ENCODE results near the gene PCDH10.

The PCDH10 gene

DNA sequence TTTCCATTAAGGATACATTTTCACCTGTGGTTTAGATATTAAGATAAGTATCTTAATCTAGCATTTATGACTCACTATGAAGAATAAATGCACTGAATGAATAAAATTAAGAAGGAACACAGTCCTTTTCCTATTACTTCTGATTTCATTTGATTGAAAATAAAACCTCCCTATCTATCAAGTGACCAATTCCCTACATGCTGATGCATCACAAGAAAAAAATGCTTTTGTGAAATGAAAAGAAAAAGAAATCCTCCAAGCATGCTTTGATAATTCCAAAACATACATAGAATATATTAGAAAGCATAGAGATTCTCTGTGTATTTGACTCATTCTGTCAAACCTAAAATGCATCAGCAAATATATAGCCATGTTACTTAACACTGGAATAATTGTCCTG lies 37.1 kb downstream of the PCDH10 start:
- H3K27ac ChIP-seq (ENCODE audit: insufficient read depth in 1 of 2, low read depth in 1 of 2, low read length in 2 of 2, poor library complexity in 1 of 2, severe bottlenecking in 2 of 2), result no peak overlapping the region
- DNase-seq, result no peak
- POLR2A ChIA-PET, result no interaction called here
- no peaks in the 10 kb centered on the region for H3K36me3 ChIP-seq (ENCODE audit: control insufficient read depth in 4 of 4, insufficient read depth in 4 of 4, low read length in 3 of 4)
- no peaks in the 10 kb centered on the region for H3K9me3 ChIP-seq (ENCODE audit: control extremely low read depth in 1 of 5, control insufficient read depth in 4 of 5, insufficient read depth in 2 of 5, low read depth in 1 of 5, low read length in 4 of 5)
- no peaks in the 10 kb centered on the region for H3K4me1 ChIP-seq (ENCODE audit: control extremely low read depth in 1 of 4, control insufficient read depth in 4 of 4, insufficient read depth in 4 of 4, low read length in 3 of 4)
- H3K4me3 ChIP-seq (ENCODE audit: control insufficient read depth in 1 of 7, extremely low read depth in 1 of 7, insufficient read depth in 4 of 7, low read depth in 2 of 7, low read length in 6 of 7), result no peak overlapping the region
- no peaks in the 10 kb centered on the region for H3K27me3 ChIP-seq (replicated peaks in 2 of 5; ENCODE audit: control insufficient read depth in 4 of 5, insufficient read depth in 5 of 5, low read length in 4 of 5)
- CTCF ChIA-PET, result no interaction called here

DNA sequence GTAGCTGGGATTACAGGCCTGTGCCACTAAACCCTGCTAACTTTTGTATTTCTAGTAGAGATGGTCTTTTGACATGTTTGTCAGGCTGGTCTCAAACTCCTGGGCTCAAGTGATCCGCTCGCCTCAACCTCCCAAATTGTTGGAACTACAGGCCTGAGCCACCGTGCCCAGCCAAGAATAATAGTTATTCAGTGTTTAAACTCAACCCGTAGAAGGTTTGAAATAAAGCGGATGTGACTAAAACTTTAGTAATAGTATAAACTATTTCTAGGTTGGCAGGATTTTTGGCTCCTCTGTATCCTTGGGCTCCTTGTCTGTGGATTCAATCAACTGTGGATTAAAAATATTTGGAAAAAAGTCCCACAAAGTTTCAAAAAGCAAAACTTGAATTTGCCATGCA lies 37.8 kb downstream of the PCDH10 start:
- Histone ChIP-seq H3K36me3 (ENCODE audit: control insufficient read depth in 4 of 4, insufficient read depth in 4 of 4, low read length in 3 of 4) (no peaks in the 10 kb centered on the region), H3K27ac (ENCODE audit: insufficient read depth in 1 of 2, low read depth in 1 of 2, low read length in 2 of 2, poor library complexity in 1 of 2, severe bottlenecking in 2 of 2) (no peak overlapping the region), H3K27me3 (replicated peaks in 2 of 5; ENCODE audit: control insufficient read depth in 4 of 5, insufficient read depth in 5 of 5, low read length in 4 of 5) (no peaks in the 10 kb centered on the region), H3K4me3 (ENCODE audit: control insufficient read depth in 1 of 7, extremely low read depth in 1 of 7, insufficient read depth in 4 of 7, low read depth in 2 of 7, low read length in 6 of 7) (no peak overlapping the region), H3K4me1 (ENCODE audit: control extremely low read depth in 1 of 4, control insufficient read depth in 4 of 4, insufficient read depth in 4 of 4, low read length in 3 of 4) (no peaks in the 10 kb centered on the region), H3K9me3 (ENCODE audit: control extremely low read depth in 1 of 5, control insufficient read depth in 4 of 5, insufficient read depth in 2 of 5, low read depth in 1 of 5, low read length in 4 of 5) (no peaks in the 10 kb centered on the region)
- 100% methylated on average over 2 of the region's 5 CpGs for WGBS (ENCODE audit: insufficient coverage)
- CTCF ChIA-PET, result no interaction called here
- POLR2A ChIA-PET, result no interaction called here
- no peak for DNase-seq

DNA sequence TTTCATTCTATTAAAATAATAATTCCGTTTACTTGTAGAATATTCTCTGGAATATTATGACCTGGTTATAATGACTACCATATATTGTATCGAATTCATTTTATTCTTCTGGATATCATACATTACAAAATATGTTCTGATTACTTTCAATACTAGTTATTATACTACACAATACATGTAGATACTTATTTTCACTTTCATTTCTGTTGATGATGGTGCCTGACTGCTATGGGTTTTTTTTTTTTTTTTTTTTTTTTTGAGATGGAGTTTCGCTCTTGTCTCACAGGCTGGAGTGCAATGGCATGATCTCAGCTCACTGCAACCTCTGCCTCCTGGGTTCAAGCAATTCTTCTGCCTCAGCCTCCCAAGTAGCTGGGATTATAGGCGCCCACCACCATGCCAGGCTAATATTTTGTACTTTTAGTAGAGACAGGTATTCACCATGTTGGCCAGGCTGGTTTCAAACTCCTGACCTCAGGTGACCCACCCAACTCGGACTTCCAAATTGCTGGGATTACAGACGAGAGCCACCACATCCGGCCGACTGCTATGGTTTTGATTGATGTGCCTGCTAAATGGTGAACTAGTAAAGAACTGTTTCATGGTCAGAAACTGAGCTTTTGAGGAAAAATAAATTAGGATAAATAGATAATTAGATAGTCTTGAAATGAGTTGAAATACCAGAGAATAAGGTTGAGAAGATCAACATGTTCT lies 39.5 kb downstream of the PCDH10 start:
- H3K27ac ChIP-seq (ENCODE audit: insufficient read depth in 1 of 2, low read depth in 1 of 2, low read length in 2 of 2, poor library complexity in 1 of 2, severe bottlenecking in 2 of 2), result no peak overlapping the region
- POLR2A ChIA-PET, result no interaction called here
- WGBS (ENCODE audit: insufficient coverage), result 90% methylated on average over 4 of the region's 8 CpGs

GRCh38 chr4:133189147-133189517 lies 40.0 kb downstream of the PCDH10 start:
- H3K4me3 ChIP-seq (ENCODE audit: control insufficient read depth in 1 of 7, extremely low read depth in 1 of 7, insufficient read depth in 4 of 7, low read depth in 2 of 7, low read length in 6 of 7), result no peak overlapping the region
- ChIA-PET POLR2A (no interaction called here), CTCF (interaction anchor here (1.0 kb wide), 1 partner anchor 35 kb away, joined by 3 read pairs; no protein-coding TSS in a partner anchor)
- no peak overlapping the region for H3K27ac ChIP-seq (ENCODE audit: insufficient read depth in 1 of 2, low read depth in 1 of 2, low read length in 2 of 2, poor library complexity in 1 of 2, severe bottlenecking in 2 of 2)
- no peaks in the 10 kb centered on the region for H3K4me1 ChIP-seq (ENCODE audit: control extremely low read depth in 1 of 4, control insufficient read depth in 4 of 4, insufficient read depth in 4 of 4, low read length in 3 of 4)
- H3K9me3 ChIP-seq (ENCODE audit: control extremely low read depth in 1 of 5, control insufficient read depth in 4 of 5, insufficient read depth in 2 of 5, low read depth in 1 of 5, low read length in 4 of 5), result no peaks in the 10 kb centered on the region
- H3K27me3 ChIP-seq (replicated peaks in 2 of 5; ENCODE audit: control insufficient read depth in 4 of 5, insufficient read depth in 5 of 5, low read length in 4 of 5), result no peaks in the 10 kb centered on the region
- no peak for DNase-seq
- H3K36me3 ChIP-seq (ENCODE audit: control insufficient read depth in 4 of 4, insufficient read depth in 4 of 4, low read length in 3 of 4), result no peaks in the 10 kb centered on the region

More for the DNA sequence above, 39.5 kb downstream of the PCDH10 start:
- H3K4me3 ChIP-seq (ENCODE audit: control insufficient read depth in 1 of 7, extremely low read depth in 1 of 7, insufficient read depth in 4 of 7, low read depth in 2 of 7, low read length in 6 of 7), result no peak overlapping the region
- no peaks in the 10 kb centered on the region for H3K27me3 ChIP-seq (replicated peaks in 2 of 5; ENCODE audit: control insufficient read depth in 4 of 5, insufficient read depth in 5 of 5, low read length in 4 of 5)
- H3K36me3 ChIP-seq (ENCODE audit: control insufficient read depth in 4 of 4, insufficient read depth in 4 of 4, low read length in 3 of 4), result no peaks in the 10 kb centered on the region
- CTCF ChIA-PET, result interaction anchor here (1.0 kb wide), 1 partner anchor 34 kb away, joined by 3 read pairs; no protein-coding TSS in a partner anchor
- no peak for DNase-seq
- no peaks in the 10 kb centered on the region for H3K4me1 ChIP-seq (ENCODE audit: control extremely low read depth in 1 of 4, control insufficient read depth in 4 of 4, insufficient read depth in 4 of 4, low read length in 3 of 4)
- no peaks in the 10 kb centered on the region for H3K9me3 ChIP-seq (ENCODE audit: control extremely low read depth in 1 of 5, control insufficient read depth in 4 of 5, insufficient read depth in 2 of 5, low read depth in 1 of 5, low read length in 4 of 5)

DNA sequence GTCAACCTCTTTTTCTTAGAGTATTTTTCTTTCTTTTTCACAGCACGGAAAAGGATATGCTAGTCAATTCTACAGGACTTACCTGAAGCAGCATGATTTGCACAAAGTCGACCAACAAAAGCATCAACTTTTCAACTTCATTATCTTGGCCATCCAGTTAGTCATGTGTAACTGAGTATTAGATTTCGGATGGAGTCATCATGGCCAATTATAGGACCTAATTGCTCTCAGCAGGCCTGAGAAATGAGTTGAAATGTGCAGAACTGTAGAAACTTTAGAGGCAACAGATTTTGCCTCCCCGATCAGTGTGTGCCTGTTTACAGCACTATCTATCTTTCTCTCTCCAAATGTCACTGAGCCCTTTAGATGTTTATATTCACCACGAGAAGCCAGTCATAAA lies 41.0 kb downstream of the PCDH10 start:
- WGBS (ENCODE audit: insufficient coverage), result no CpG with 5 or more reads among the region's 5 CpGs
- Histone ChIP-seq H3K27me3 (replicated peaks in 2 of 5; ENCODE audit: control insufficient read depth in 4 of 5, insufficient read depth in 5 of 5, low read length in 4 of 5) (no peaks in the 10 kb centered on the region), H3K4me3 (ENCODE audit: control insufficient read depth in 1 of 7, extremely low read depth in 1 of 7, insufficient read depth in 4 of 7, low read depth in 2 of 7, low read length in 6 of 7) (no peak overlapping the region), H3K4me1 (ENCODE audit: control extremely low read depth in 1 of 4, control insufficient read depth in 4 of 4, insufficient read depth in 4 of 4, low read length in 3 of 4) (no peaks in the 10 kb centered on the region), H3K36me3 (ENCODE audit: control insufficient read depth in 4 of 4, insufficient read depth in 4 of 4, low read length in 3 of 4) (no peaks in the 10 kb centered on the region), H3K9me3 (ENCODE audit: control extremely low read depth in 1 of 5, control insufficient read depth in 4 of 5, insufficient read depth in 2 of 5, low read depth in 1 of 5, low read length in 4 of 5) (no peaks in the 10 kb centered on the region), H3K27ac (ENCODE audit: insufficient read depth in 1 of 2, low read depth in 1 of 2, low read length in 2 of 2, poor library complexity in 1 of 2, severe bottlenecking in 2 of 2) (no peak overlapping the region)
- no peak for DNase-seq
- ChIA-PET POLR2A (no interaction called here), CTCF (no interaction called here)

- 96% methylated on average over 4 of the region's 7 CpGs for WGBS (ENCODE audit: insufficient coverage)
- Histone ChIP-seq H3K27ac (ENCODE audit: insufficient read depth in 1 of 2, low read depth in 1 of 2, low read length in 2 of 2, poor library complexity in 1 of 2, severe bottlenecking in 2 of 2) (no peak overlapping the region), H3K4me1 (ENCODE audit: control extremely low read depth in 1 of 4, control insufficient read depth in 4 of 4, insufficient read depth in 4 of 4, low read length in 3 of 4) (no peaks in the 10 kb centered on the region), H3K36me3 (ENCODE audit: control insufficient read depth in 4 of 4, insufficient read depth in 4 of 4, low read length in 3 of 4) (no peaks in the 10 kb centered on the region), H3K27me3 (replicated peaks in 2 of 5; ENCODE audit: control insufficient read depth in 4 of 5, insufficient read depth in 5 of 5, low read length in 4 of 5) (no peaks in the 10 kb centered on the region), H3K4me3 (ENCODE audit: control insufficient read depth in 1 of 7, extremely low read depth in 1 of 7, insufficient read depth in 4 of 7, low read depth in 2 of 7, low read length in 6 of 7) (no peak overlapping the region), H3K9me3 (ENCODE audit: control extremely low read depth in 1 of 5, control insufficient read depth in 4 of 5, insufficient read depth in 2 of 5, low read depth in 1 of 5, low read length in 4 of 5) (no peaks in the 10 kb centered on the region)
- no peak for DNase-seq
- ChIA-PET CTCF (no interaction called here), POLR2A (no interaction called here)
Measured at GRCh38 chr4:133208694-133209285, 59.7 kb downstream of the PCDH10 start.

GRCh38 chr4:133233922-133234321 lies 84.8 kb downstream of the PCDH10 start:
- CTCF ChIA-PET, result no interaction called here
- H3K36me3 ChIP-seq (ENCODE audit: control insufficient read depth in 4 of 4, insufficient read depth in 4 of 4, low read length in 3 of 4), result no peaks in the 10 kb centered on the region
- H3K4me3 ChIP-seq (ENCODE audit: control insufficient read depth in 1 of 7, extremely low read depth in 1 of 7, insufficient read depth in 4 of 7, low read depth in 2 of 7, low read length in 6 of 7), result no peak overlapping the region
- no peaks in the 10 kb centered on the region for H3K4me1 ChIP-seq (ENCODE audit: control extremely low read depth in 1 of 4, control insufficient read depth in 4 of 4, insufficient read depth in 4 of 4, low read length in 3 of 4)
- no peak overlapping the region for H3K27ac ChIP-seq (ENCODE audit: insufficient read depth in 1 of 2, low read depth in 1 of 2, low read length in 2 of 2, poor library complexity in 1 of 2, severe bottlenecking in 2 of 2)
- peaks cover 0 to 1% (median 0%) of the 10 kb centered on the region in 5 experiments for H3K9me3 ChIP-seq (ENCODE audit: control extremely low read depth in 1 of 5, control insufficient read depth in 4 of 5, insufficient read depth in 2 of 5, low read depth in 1 of 5, low read length in 4 of 5)
- no peak for DNase-seq
- H3K27me3 ChIP-seq (replicated peaks in 2 of 5; ENCODE audit: control insufficient read depth in 4 of 5, insufficient read depth in 5 of 5, low read length in 4 of 5), result no peaks in the 10 kb centered on the region
- POLR2A ChIA-PET, result no interaction called here
- WGBS (ENCODE audit: insufficient coverage), result 83% methylated on average over 6 of the region's 6 CpGs
